ENCODE results near the gene CYBC1.

CYBC1 gene

GRCh38 chr17:82458885-82459424 is 8.4 kb upstream of the CYBC1 start (continued):
- TF ChIP-seq TCF7L2 (IDR thresholded peaks at IDR 0.05; ENCODE audit: borderline replicate concordance, low read depth, low read length), result peak; percentile 21; the same call in 1 of the 2 replicates
- TF ChIP-seq ZNF138 (tag by site-specific recombination; IDR thresholded peaks at IDR 0.05; ENCODE audit: borderline replicate concordance), result no peak
- no peak for TF ChIP-seq REPIN1 (tag by site-specific recombination; IDR thresholded peaks at IDR 0.05; ENCODE audit: low read depth)
- TF ChIP-seq GLI4 (tag by site-specific recombination; IDR thresholded peaks at IDR 0.05), result no peak
- peak; percentile 83 for TF ChIP-seq ZXDB (tag by site-specific recombination; IDR thresholded peaks at IDR 0.05)
- TF ChIP-seq ZFP41 (tag by site-specific recombination; IDR thresholded peaks at IDR 0.05; ENCODE audit: borderline replicate concordance), result no peak
- TF ChIP-seq ZNF791 (tag by site-specific recombination; IDR thresholded peaks at IDR 0.05), result no peak
- peak; percentile 72 for TF ChIP-seq ZNF335 (tag by site-specific recombination; conservative IDR thresholded peaks at IDR 0.05)
- peak; percentile 38; the same call in 1 of the 2 replicates for TF ChIP-seq ZFHX2 (tag by site-specific recombination; conservative IDR thresholded peaks at IDR 0.05)
- TF ChIP-seq MEIS1 (CRISPR knock-in tag; IDR thresholded peaks at IDR 0.05; ENCODE audit: borderline replicate concordance), result 0 out of 2 replicates have a peak, but pooled peaks have one; percentile 58
- TF ChIP-seq ZIC2 (tag by site-specific recombination; IDR thresholded peaks at IDR 0.05), result peak; percentile 48; the same call in 1 of the 2 replicates
- TF ChIP-seq ZBTB21 (tag by site-specific recombination; IDR thresholded peaks at IDR 0.05), result no peak
- no peak for TF ChIP-seq ZNF362 (tag by site-specific recombination; IDR thresholded peaks at IDR 0.05)
- peak; percentile 45 for TF ChIP-seq GLIS1 (tag by site-specific recombination; IDR thresholded peaks at IDR 0.05)
- TF ChIP-seq ZNF121 (tag by site-specific recombination; IDR thresholded peaks at IDR 0.05), result no peak
- TF ChIP-seq ZNF629 (tag by site-specific recombination; IDR thresholded peaks at IDR 0.05), result no peak

DNA sequence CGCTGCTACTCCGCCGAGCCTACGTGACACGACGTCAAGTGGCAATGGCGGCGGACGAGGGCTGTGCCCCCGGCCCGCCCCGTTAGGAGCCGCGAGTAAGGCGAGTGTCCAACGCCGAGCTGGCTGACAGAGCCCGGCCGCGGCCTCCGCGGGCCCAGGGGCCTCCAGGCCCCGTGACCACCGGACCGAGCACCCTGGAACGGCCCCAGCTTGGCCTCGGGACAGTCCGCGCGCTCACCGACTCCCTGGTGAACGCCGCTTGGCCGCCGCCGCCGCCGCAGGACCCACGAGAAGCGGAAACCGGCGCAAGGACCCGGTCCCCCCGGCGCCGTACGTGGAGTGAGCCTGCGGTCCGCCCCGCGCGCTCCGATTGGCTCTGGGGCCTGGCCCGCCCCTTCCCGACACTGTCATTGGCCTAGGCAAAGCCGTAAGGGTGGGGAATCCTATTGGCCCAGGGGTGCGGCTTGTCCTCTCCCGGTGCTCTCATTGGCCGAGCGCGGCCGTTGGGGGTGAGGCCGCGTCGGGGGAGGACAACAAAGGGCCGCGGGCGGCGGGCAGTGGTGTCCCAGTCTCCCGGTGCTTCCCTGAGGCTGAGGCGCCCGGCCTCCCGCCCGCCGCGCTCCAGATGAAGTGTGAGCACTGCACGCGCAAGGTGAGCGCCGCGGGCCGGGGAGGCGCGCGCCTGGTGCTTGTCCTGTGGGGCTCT is 7.8 kb upstream of the CYBC1 start, which contains the start of gene NARF:
NARF (plus strand) TSS at position 563 of the 706 bp plus-strand sequence; CDS start at position 626, 63 bp downstream.
- CTCF ChIA-PET, result interaction anchor here (0.5 to 1.2 kb wide), 3 partner anchors 34 to 91 kb away, joined by 3 to 5 read pairs (median 3); no protein-coding TSS in a partner anchor
- peak; percentile 56 for TF ChIP-seq ZNF341 (tag by site-specific recombination; IDR thresholded peaks at IDR 0.05; ENCODE audit: low read depth)
- peak; percentile 36; the same call in 1 of the 2 replicates for TF ChIP-seq ZNF24 (tag by site-specific recombination; IDR thresholded peaks at IDR 0.05)
- TF ChIP-seq ZNF792 (tag by site-specific recombination; IDR thresholded peaks at IDR 0.05), result no peak
- TF ChIP-seq ZNF280C (tag by site-specific recombination; IDR thresholded peaks at IDR 0.05), result no peak
- TF ChIP-seq KLF8 (tag by site-specific recombination; IDR thresholded peaks at IDR 0.05), result peak; percentile 80
- TF ChIP-seq ZNF114 (tag by site-specific recombination; IDR thresholded peaks at IDR 0.05), result no peak
- TF ChIP-seq ZNF354C (tag by site-specific recombination; IDR thresholded peaks at IDR 0.05; ENCODE audit: borderline replicate concordance, low read depth), result no peak
- peak; percentile 96 for TF ChIP-seq PRDM10 (tag by site-specific recombination; IDR thresholded peaks at IDR 0.05)
- peak; percentile 45 for TF ChIP-seq ZFP69B (tag by site-specific recombination; IDR thresholded peaks at IDR 0.05)
- peak; percentile 65; the same call in 1 of the 2 replicates for TF ChIP-seq ZNF561 (tag by site-specific recombination; IDR thresholded peaks at IDR 0.05; ENCODE audit: borderline replicate concordance)
- TF ChIP-seq HOXA7 (CRISPR knock-in tag; IDR thresholded peaks at IDR 0.05; ENCODE audit: borderline replicate concordance), result no peak
- TF ChIP-seq ZNF626 (tag by site-specific recombination; IDR thresholded peaks at IDR 0.05), result no peak
- peak; percentile 89 for TF ChIP-seq YY2 (tag by site-specific recombination; IDR thresholded peaks at IDR 0.05)
- TF ChIP-seq ZNF223 (tag by site-specific recombination; IDR thresholded peaks at IDR 0.05), result no peak

More for the DNA sequence above, 7.8 kb upstream of the CYBC1 start, which contains the start of gene NARF:
- Histone ChIP-seq H3K36me3 (ENCODE audit: control insufficient read depth in 2 of 2, insufficient read depth in 1 of 2, low read length in 2 of 2) (peaks cover 15 to 36% of the 10 kb centered on the region in 2 experiments), H3K9me3 (ENCODE audit: control insufficient read depth, insufficient read depth, low read depth, low read length) (no peaks in the 10 kb centered on the region), H3K4me3 (ENCODE audit: low read depth, low read length) (peak within 1 kb of the TSS; percentile 92), H3K27ac (ENCODE audit: extremely low read depth, low read depth, low read length) (peak within 1 kb of the TSS; percentile 95), H3K4me1 (ENCODE audit: control insufficient read depth, insufficient read depth, low read length) (peaks cover 5% of the 10 kb centered on the region)
- POLR2A ChIA-PET, result interaction anchor here (1.3 to 1.5 kb wide), 2 partner anchors 10 to 16 kb away, joined by 3 to 5 read pairs; no protein-coding TSS in a partner anchor
